Endothelial cell of umbilical vein (primary cell): ENCODE results near the gene SPTBN4. TPM values are rescaled to one million over a fixed set of nuclear protein-coding genes. Genes with fewer than 3 reads are reported as not detected.
A peak's percentile ranks its signal among the peaks of the same experiment; 100 is the strongest.

Experiments
- BruUV-seq: library from RNA; stranded (reverse); fragments of 400-500 nt; replicated peaks from 2 replicates; lab custom pipeline; 2021; lab: Mats Ljungman, UMichigan
- CTCF ChIA-PET: fragments of 300-600, 350-600 bp; sonication (Branson Sonifier 250); formaldehyde crosslinking; loops from one replicate; lab custom pipeline; 2021; ENCODE audit warnings: antibody characterized with exemption, inconsistent platforms; lab: Charles Lee
- POLR2A ChIA-PET: fragments of 300-600, 350-600 bp; sonication (Branson Sonifier 250); formaldehyde crosslinking; loops from one replicate; lab custom pipeline; 2021; ENCODE audit warnings: antibody characterized with exemption, inconsistent platforms; lab: Charles Lee
- DNase-seq: peaks from one replicate; pipeline ENCODE4 v3.0.0-alpha.2; 2011; ENCODE audit warnings: low read depth, low spot score
- FAIRE-seq: peaks from 2 replicates; lab custom pipeline; 2011; peaks lifted over from hg19 to GRCh38; lab: Jason Lieb, UNC
- H2AFZ ChIP-seq: 2 replicates; pipeline ENCODE4 v1.6.0; 2012; ENCODE audit warnings: low read depth, low read length, control low read depth, inconsistent platforms
- H3K27ac ChIP-seq: 2 replicates; pipeline ENCODE4 v1.5.1; 2011; ENCODE audit warnings: low read depth, mild to moderate bottlenecking, control low read depth, low read length, moderate library complexity; ENCODE audit not compliant: insufficient read depth
- H3K27me3 ChIP-seq, 2 experiments: 2 replicates each; pipeline versions ENCODE4 v1.6.0 to v1.6.1; 2011; ENCODE audit warnings: low read length in 2 of 2, mixed read lengths in 1 of 2; ENCODE audit not compliant: control insufficient read depth in 2 of 2, insufficient read depth in 2 of 2
- H3K36me3 ChIP-seq, 2 experiments: 2 replicates in 1 of 2; 3 replicates in 1 of 2; pipeline ENCODE4 v1.5.1; 2011; ENCODE audit warnings: low read length in 2 of 2, mild to moderate bottlenecking in 1 of 2, moderate library complexity in 1 of 2; ENCODE audit not compliant: control insufficient read depth in 2 of 2, insufficient read depth in 2 of 2; ENCODE audit errors: extremely low read depth in 1 of 2
- H3K4me1 ChIP-seq: 3 replicates; pipeline ENCODE4 v1.5.1; 2011; ENCODE audit warnings: mild to moderate bottlenecking, low read length; ENCODE audit not compliant: control insufficient read depth, insufficient read depth; ENCODE audit errors: extremely low read depth
- H3K4me2 ChIP-seq: 2 replicates; pipeline ENCODE4 v1.6.1; 2011; ENCODE audit warnings: low read length, control low read depth, mixed read lengths; ENCODE audit not compliant: insufficient read depth
- H3K4me3 ChIP-seq, 3 experiments: fragments of 200-600 bp in 1 of 3; sonication (generic), shearing (Covaris generic) in 1 of 3; replicated peaks in 1 of 3; 2 replicates each; pipeline ENCODE4 v1.5.1; 2011 to 2016; ENCODE audit warnings: control low read depth in 3 of 3, low read length in 3 of 3, mild to moderate bottlenecking in 2 of 3, inconsistent platforms in 1 of 3, low read depth in 1 of 3, moderate library complexity in 1 of 3; ENCODE audit not compliant: insufficient read depth in 1 of 3
- H3K79me2 ChIP-seq: 2 replicates; pipeline ENCODE4 v1.6.0; 2012; ENCODE audit warnings: low read length, inconsistent platforms; ENCODE audit not compliant: control insufficient read depth, insufficient read depth
- H3K9ac ChIP-seq: replicated peaks from 2 replicates; pipeline ENCODE3; 2011; ENCODE audit warnings: low read length, control low read depth; ENCODE audit not compliant: insufficient read depth; ENCODE audit errors: extremely low read depth
- H3K9me1 ChIP-seq: replicated peaks from 3 replicates; pipeline ENCODE4 v1.6.0; 2011; ENCODE audit warnings: mild to moderate bottlenecking, low read length; ENCODE audit not compliant: control insufficient read depth, insufficient read depth; ENCODE audit errors: extremely low read depth
- H3K9me3 ChIP-seq: replicated peaks from 2 replicates; pipeline ENCODE4 v1.5.1; 2012; ENCODE audit warnings: low read length, inconsistent platforms; ENCODE audit not compliant: control insufficient read depth, insufficient read depth
- H4K20me1 ChIP-seq: replicated peaks from 2 replicates; pipeline ENCODE3; 2011; ENCODE audit warnings: mild to moderate bottlenecking, low read length; ENCODE audit not compliant: control insufficient read depth, insufficient read depth; ENCODE audit errors: extremely low read depth
- EZH2 ChIP-seq: IDR thresholded peaks from 2 replicates; pipeline ENCODE4 v1.6.1; 2012; ENCODE audit warnings: borderline replicate concordance, low read depth, mild to moderate bottlenecking, moderate library complexity, low read length, inconsistent platforms; ENCODE audit not compliant: severe bottlenecking
- FOS ChIP-seq: IDR thresholded peaks from 2 replicates; pipeline ENCODE4 v1.6.1; 2011; ENCODE audit warnings: mild to moderate bottlenecking, low read length, moderate library complexity, borderline replicate concordance; ENCODE audit not compliant: insufficient read depth
- GATA2 ChIP-seq: IDR thresholded peaks from 2 replicates; pipeline ENCODE4 v1.7.0; 2011; ENCODE audit warnings: low read depth, mild to moderate bottlenecking, moderate library complexity, mixed read lengths, low read length; ENCODE audit not compliant: insufficient read length, insufficient read depth
- JUN ChIP-seq: IDR thresholded peaks from 2 replicates; pipeline ENCODE4 v1.6.1; 2011; ENCODE audit warnings: borderline replicate concordance, low read depth; ENCODE audit not compliant: insufficient read length, insufficient read depth
- MAX ChIP-seq: IDR thresholded peaks from 2 replicates; pipeline ENCODE4 v1.6.1; 2011; ENCODE audit not compliant: insufficient read depth, insufficient read length
- MYC ChIP-seq: IDR thresholded peaks from one replicate; pipeline ENCODE4 v1.6.1; 2011; ENCODE audit warnings: mild to moderate bottlenecking, low read depth, low read length
- POLR2AphosphoS5 ChIP-seq: IDR thresholded peaks from 2 replicates; pipeline ENCODE4 v1.6.1; 2012; ENCODE audit warnings: low read depth, mild to moderate bottlenecking, control low read depth, low read length, moderate library complexity; ENCODE audit not compliant: insufficient read depth
- dilution Hi-C: fragments of 300-500 bp; cut with MboI; formaldehyde crosslinking; loops from one replicate; pipeline ENCODE4 v1.15.0; 2019; ENCODE audit warnings: low sequenced_read_pairs; ENCODE audit not compliant: extremely low pct_ligation_motif_present
- intact Hi-C: fragments of 100-400 bp; cut with micrococcal nuclease; formaldehyde crosslinking; loops from one replicate; pipeline ENCODE4 v1.10.0; 2022
- polyA plus RNA-seq, 4 experiments: library from polyadenylated mRNA; depleted of rRNA in 3 of 4; stranded (reverse) in 3 of 4; unstranded in 1 of 4; fragments of >200 nt; gene quantifications; 2 replicates each; pipeline versions ENCODE4 v1.2.1 to v1.2.3, GENCODE V29; 2011 to 2012; ENCODE audit warnings: missing spikeins in 1 of 4
- total RNA-seq: library from RNA; stranded (reverse); gene quantifications from 2 replicates; pipeline ENCODE4 v1.2.3, GENCODE V29; 2021
- TF ChIP-seq, protein P1 (sequence below), 2 donors: IDR thresholded peaks; 1 replicate in 1 of 2; 2 replicates in 1 of 2; pipeline ENCODE4 v1.5.1; 2011; ENCODE audit warnings: low read length in 2 of 2, mild to moderate bottlenecking in 2 of 2, moderate library complexity in 2 of 2, control low read depth in 1 of 2, inconsistent platforms in 1 of 2, low read depth in 1 of 2; ENCODE audit not compliant: insufficient read depth in 1 of 2; ENCODE audit errors: extremely low read depth in 1 of 2

Gene SPTBN4
- total and polyA plus RNA-seq, 2 donors (not counting 3 experiments of a cell fraction or from before 2014, with no cell fraction given), result 0.33 TPM; not detected in 1

- Histone ChIP-seq H3K4me1 (peaks cover 43% of the 10 kb centered on the region), H3K27ac (no peak overlapping the region), H3K79me2 (no peaks in the 10 kb centered on the region), H3K9me3 (no peaks in the 10 kb centered on the region), H3K27me3 (peaks cover 4 to 6% of the 10 kb centered on the region in 2 experiments), H3K36me3 (no peaks in the 10 kb centered on the region), H3K4me2 (no peak overlapping the region), H2AFZ (no peak overlapping the region), H4K20me1 (no peaks in the 10 kb centered on the region), H3K9ac (no peak overlapping the region), H3K4me3 (no peak overlapping the region), H3K9me1 (no peaks in the 10 kb centered on the region)
- no TSS peak for BruUV-seq
- FAIRE-seq (no peak), DNase-seq (no peak)
- intact Hi-C loops (loop anchor here (1.0 to 5.0 kb wide), 10 partner anchors 14 to 294 kb away; partner anchors contain the start of genes C19orf47, PLD3, SERTAD3 and SHKBP1), dilution Hi-C loops (no loop called here)
- TF ChIP-seq EZH2 (peak; percentile 33), POLR2AphosphoS5 (no peak), JUN (no peak), GATA2 (no peak), MYC (no peak), FOS (no peak)
- ChIA-PET POLR2A (no interaction called here), CTCF (interaction anchor here (0.9 to 11.0 kb wide), 13 partner anchors 10 to 294 kb away, joined by 3 to 126 read pairs (median 7); partner anchors contain the start of genes C19orf47 and PLD3)
Observed at GRCh38 chr19:40598918-40599307, 132.1 kb downstream of the SPTBN4 start.

DNA sequence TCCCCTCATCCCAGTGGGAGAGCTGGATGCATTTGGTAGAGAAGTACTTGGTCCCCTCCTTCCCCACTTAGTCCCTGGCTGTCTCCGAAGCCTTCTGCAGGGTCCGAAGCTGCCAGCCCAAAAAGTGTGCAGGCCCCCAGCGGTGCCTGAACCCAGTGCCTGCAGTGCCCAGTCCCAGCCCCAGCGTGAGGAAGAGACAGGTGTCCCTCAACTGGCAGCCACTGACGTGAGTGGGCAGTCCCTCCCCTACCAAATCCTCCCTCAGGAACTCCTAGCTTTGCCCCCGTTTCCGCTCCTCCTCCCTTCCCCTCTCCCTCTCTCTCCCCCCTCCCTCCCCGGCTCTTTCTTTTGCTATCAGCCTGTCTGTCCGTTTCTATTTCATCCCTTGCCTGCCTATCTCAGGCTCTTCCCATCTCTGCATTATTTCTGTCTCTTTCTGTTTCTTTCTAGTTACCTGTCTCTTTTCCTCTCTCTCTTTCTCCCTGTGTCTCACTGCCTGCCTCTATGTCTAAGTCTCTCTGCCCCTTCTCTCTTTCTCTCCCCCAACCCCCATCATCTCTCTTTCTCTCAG lies 132.6 kb downstream of the SPTBN4 start:
- Histone ChIP-seq H3K4me3 (no peak overlapping the region), H3K9me1 (no peaks in the 10 kb centered on the region), H3K27me3 (peaks cover 4 to 6% of the 10 kb centered on the region in 2 experiments), H3K27ac (no peak overlapping the region), H4K20me1 (no peaks in the 10 kb centered on the region), H3K9ac (no peak overlapping the region), H3K36me3 (no peaks in the 10 kb centered on the region), H3K4me2 (no peak overlapping the region), H3K79me2 (no peaks in the 10 kb centered on the region), H3K4me1 (peaks cover 46% of the 10 kb centered on the region), H3K9me3 (no peaks in the 10 kb centered on the region), H2AFZ (no peak overlapping the region)
- intact Hi-C loops, result loop anchor here (2.0 to 5.0 kb wide), 5 partner anchors 23 to 252 kb away; partner anchors contain the start of genes C19orf47, PLD3, SERTAD3 and SHKBP1
- ChIA-PET CTCF (interaction anchor here (1.0 to 11.0 kb wide), 12 partner anchors 29 to 294 kb away, joined by 3 to 126 read pairs (median 12); partner anchors contain the start of genes BLVRB, C19orf47 and PLD3), POLR2A (no interaction called here)
- DNase-seq (no peak), FAIRE-seq (no peak)
- no TSS peak for BruUV-seq
- dilution Hi-C loops, result no loop called here
- TF ChIP-seq, protein P1, sequence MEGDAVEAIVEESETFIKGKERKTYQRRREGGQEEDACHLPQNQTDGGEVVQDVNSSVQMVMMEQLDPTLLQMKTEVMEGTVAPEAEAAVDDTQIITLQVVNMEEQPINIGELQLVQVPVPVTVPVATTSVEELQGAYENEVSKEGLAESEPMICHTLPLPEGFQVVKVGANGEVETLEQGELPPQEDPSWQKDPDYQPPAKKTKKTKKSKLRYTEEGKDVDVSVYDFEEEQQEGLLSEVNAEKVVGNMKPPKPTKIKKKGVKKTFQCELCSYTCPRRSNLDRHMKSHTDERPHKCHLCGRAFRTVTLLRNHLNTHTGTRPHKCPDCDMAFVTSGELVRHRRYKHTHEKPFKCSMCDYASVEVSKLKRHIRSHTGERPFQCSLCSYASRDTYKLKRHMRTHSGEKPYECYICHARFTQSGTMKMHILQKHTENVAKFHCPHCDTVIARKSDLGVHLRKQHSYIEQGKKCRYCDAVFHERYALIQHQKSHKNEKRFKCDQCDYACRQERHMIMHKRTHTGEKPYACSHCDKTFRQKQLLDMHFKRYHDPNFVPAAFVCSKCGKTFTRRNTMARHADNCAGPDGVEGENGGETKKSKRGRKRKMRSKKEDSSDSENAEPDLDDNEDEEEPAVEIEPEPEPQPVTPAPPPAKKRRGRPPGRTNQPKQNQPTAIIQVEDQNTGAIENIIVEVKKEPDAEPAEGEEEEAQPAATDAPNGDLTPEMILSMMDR (IDR thresholded peaks at IDR 0.05; ENCODE audit: extremely low read depth in 1 of 2, insufficient read depth in 1 of 2, low read depth in 1 of 2, low read length in 2 of 2), result no peak
- peak; percentile 71 for TF ChIP-seq EZH2
- TF ChIP-seq POLR2AphosphoS5, result no peak
- TF ChIP-seq MYC, result no peak
- no peak for TF ChIP-seq MAX
- TF ChIP-seq JUN, result no peak
- no peak for TF ChIP-seq GATA2
- TF ChIP-seq FOS, result no peak
